Heart right ventricle (tissue), 16 donors: ENCODE measurements around the gene SRD5A1. TPM values are rescaled to one million over a fixed set of nuclear protein-coding genes. Genes with fewer than 3 reads are reported as not detected.

Experiments
- ATAC-seq, 8 donors: fragments of 200-7000 bp; cut with Tn5 transposase; one replicate each; pipeline ENCODE4 v1.9.1; 2020; ENCODE audit warnings: mild to moderate bottlenecking in 8 of 8, moderate library complexity in 8 of 8, moderate number of reproducible peaks in 1 of 8
- DNase-seq, 2 donors: peaks; one replicate each; pipeline ENCODE4 v3.0.0-alpha.2; 2020
- H3K27ac ChIP-seq, 10 donors: fragments of 200-600 bp; sonication (generic) in 2 of 10; one replicate each; pipeline versions ENCODE4 v1.5.0 to v1.8.0; 2020 to 2022; ENCODE audit warnings: mild to moderate bottlenecking in 3 of 10
- H3K27me3 ChIP-seq, 7 donors: fragments of 200-600 bp; one replicate each; pipeline ENCODE4 v1.8.0; 2021 to 2022; ENCODE audit warnings: mild to moderate bottlenecking in 2 of 7
- H3K36me3 ChIP-seq, 9 donors: fragments of 200-600 bp; sonication (generic) in 1 of 9; one replicate each; pipeline versions ENCODE4 v1.5.0 to v1.8.0; 2020 to 2022; ENCODE audit warnings: mild to moderate bottlenecking in 2 of 9
- H3K4me1 ChIP-seq, 9 donors: fragments of 200-600 bp; sonication (generic) in 1 of 9; one replicate each; pipeline versions ENCODE4 v1.5.0 to v1.8.0; 2020 to 2022; ENCODE audit warnings: mild to moderate bottlenecking in 4 of 9
- H3K4me3 ChIP-seq, 10 donors: fragments of 200-600 bp; sonication (generic) in 2 of 10; one replicate each; pipeline versions ENCODE4 v1.5.0 to v1.8.0; 2020 to 2022; ENCODE audit warnings: mild to moderate bottlenecking in 7 of 10, moderate library complexity in 2 of 10
- H3K9me3 ChIP-seq, 11 donors: fragments of 200-600 bp in 10 of 11; sonication (generic) in 2 of 11; one replicate each; pipeline versions ENCODE4 v1.5.0 to v1.8.0; 2013 to 2022; ENCODE audit warnings: mild to moderate bottlenecking in 2 of 11, control low read depth in 1 of 11, moderate library complexity in 1 of 11
- WGBS, 2 donors: extraction: QIAGEN DNeasy Blood & Tissue Kit; methylation state at CpG; one replicate each; pipeline ENCODE4 v1.1.7; 2013; ENCODE audit warnings: inconsistent platforms in 1 of 2; 5-methylcytosine and 5-hydroxymethylcytosine counted together
- intact Hi-C, 10 donors: fragments of 100-400 bp; cut with DNase I; formaldehyde crosslinking; loops; one replicate each; pipeline versions ENCODE4 v1.11.1 to v1.14.2; 2022
- polyA plus RNA-seq, 2 donors: library from polyadenylated mRNA; stranded (reverse); fragments of 200-250 nt; gene quantifications; one replicate each; pipeline ENCODE4 v1.2.3, GENCODE V29; 2013
- total RNA-seq, 10 donors: library from RNA; stranded (reverse); fragmentation: NEBNext Ultra II Directional in 3 of 10; extraction: Animal tissue kit (Norgen Biotek cat#: 25700) in 3 of 10; gene quantifications; one replicate each; pipeline versions ENCODE4 v1.2.1 to v1.2.4, GENCODE V29; 2021 to 2023
- TF ChIP-seq, protein P1 (sequence below), 9 donors: fragments of 200-600 bp; sonication (generic) in 2 of 9; IDR thresholded peaks; one replicate each; pipeline versions ENCODE4 v1.5.0 to v1.8.0; 2021 to 2022; ENCODE audit warnings: antibody characterized with exemption in 9 of 9, mild to moderate bottlenecking in 5 of 9, moderate library complexity in 1 of 9
- donor health status: Arrhythmogenic right ventricular cardiomyopathy.
- donor health status: ischemic (EF 13 %, LVEDD 7.1; RV severe dilation, severe dysfunction).
- donor health status: healthy with polysubstance abuse.
- donor health status: DM: no; HTN: yes; CAD: no.
- donor health status: DM: no; HTN: no; CAD: no.
- donor health status: ischemic (EF 25% LVEDD 6.9; RV normal size, moderate dysfunction).
- donor health status: ischemic (EF 25% LVEDD 5.7; RV mildly dilated, moderate dysfunction).
- donor health status: healthy.
- donor health status: DM: yes; HTN: yes; CAD: no.
- donor health status: Ischemic cardiomyopathy.
- donor health status: ischemic (EF 35%, LVEDD 5.7; RV mildly dilated, moderate dysfunction).
- donor health status: nonischemic (EF 11% LVEDD 7.7; RV severe dilation, severe dysfunction).
- donor health status: DM: yes; HTN: yes; CAD: no.
- donor health status: PGD.
- donor health status: ischemic (EF 29% LVEDD 5.4; RV normal size, mild dysfunction).
- donor health status: nonischemic (EF 23%, LVEDD 6.1; RV moderate dilation, normal function).

The SRD5A1 gene
- total and polyA plus RNA-seq, 12 donors = 1.0 to 5.5 (median 3.1) TPM

GRCh38 chr5:6686501-6686900, 53.3 kb downstream of the SRD5A1 start:
- Histone ChIP-seq H3K27me3 (peaks cover 0 to 37% (median 0%) of the 10 kb centered on the region in 7 donors), H3K4me3 (peak overlapping the region in 6 of 10 donors; percentile 11 to 53 (median 44)), H3K9me3 (no peaks in the 10 kb centered on the region), H3K36me3 (no peaks in the 10 kb centered on the region), H3K4me1 (peaks cover 0 to 9% (median 0%) of the 10 kb centered on the region in 9 donors), H3K27ac (no peak overlapping the region)
- WGBS, 2 donors = 47 to 53% methylated on average over 6 of the region's 6 CpGs
- DNase-seq (no peak), ATAC-seq (no peak)
- TF ChIP-seq, protein P1, sequence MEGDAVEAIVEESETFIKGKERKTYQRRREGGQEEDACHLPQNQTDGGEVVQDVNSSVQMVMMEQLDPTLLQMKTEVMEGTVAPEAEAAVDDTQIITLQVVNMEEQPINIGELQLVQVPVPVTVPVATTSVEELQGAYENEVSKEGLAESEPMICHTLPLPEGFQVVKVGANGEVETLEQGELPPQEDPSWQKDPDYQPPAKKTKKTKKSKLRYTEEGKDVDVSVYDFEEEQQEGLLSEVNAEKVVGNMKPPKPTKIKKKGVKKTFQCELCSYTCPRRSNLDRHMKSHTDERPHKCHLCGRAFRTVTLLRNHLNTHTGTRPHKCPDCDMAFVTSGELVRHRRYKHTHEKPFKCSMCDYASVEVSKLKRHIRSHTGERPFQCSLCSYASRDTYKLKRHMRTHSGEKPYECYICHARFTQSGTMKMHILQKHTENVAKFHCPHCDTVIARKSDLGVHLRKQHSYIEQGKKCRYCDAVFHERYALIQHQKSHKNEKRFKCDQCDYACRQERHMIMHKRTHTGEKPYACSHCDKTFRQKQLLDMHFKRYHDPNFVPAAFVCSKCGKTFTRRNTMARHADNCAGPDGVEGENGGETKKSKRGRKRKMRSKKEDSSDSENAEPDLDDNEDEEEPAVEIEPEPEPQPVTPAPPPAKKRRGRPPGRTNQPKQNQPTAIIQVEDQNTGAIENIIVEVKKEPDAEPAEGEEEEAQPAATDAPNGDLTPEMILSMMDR (IDR thresholded peaks at IDR 0.05) = no peak
- intact Hi-C loops = no loop called here

- H3K27me3 ChIP-seq = peaks cover 0 to 42% (median 0%) of the 10 kb centered on the region in 7 donors
- no peaks in the 10 kb centered on the region for H3K36me3 ChIP-seq
- H3K27ac ChIP-seq = no peak overlapping the region
- peaks cover 0 to 9% (median 0%) of the 10 kb centered on the region in 9 donors for H3K4me1 ChIP-seq
- DNase-seq = no peak
- ATAC-seq = peak in 6 of 8 donors; percentile 65 to 89 (median 80)
- peak overlapping the region in 9 of 10 donors; percentile 11 to 53 (median 41) for H3K4me3 ChIP-seq
- 0 to 1% methylated on average over 22 of the region's 22 CpGs for WGBS, 2 donors
- TF ChIP-seq, protein P1 (IDR thresholded peaks at IDR 0.05) = peak in 2 of 9 donors; percentile 5 to 16
- no peaks in the 10 kb centered on the region for H3K9me3 ChIP-seq
- intact Hi-C loops = no loop called here
Measured at GRCh38 chr5:6686915-6687409, 53.7 kb downstream of the SRD5A1 start.

DNA sequence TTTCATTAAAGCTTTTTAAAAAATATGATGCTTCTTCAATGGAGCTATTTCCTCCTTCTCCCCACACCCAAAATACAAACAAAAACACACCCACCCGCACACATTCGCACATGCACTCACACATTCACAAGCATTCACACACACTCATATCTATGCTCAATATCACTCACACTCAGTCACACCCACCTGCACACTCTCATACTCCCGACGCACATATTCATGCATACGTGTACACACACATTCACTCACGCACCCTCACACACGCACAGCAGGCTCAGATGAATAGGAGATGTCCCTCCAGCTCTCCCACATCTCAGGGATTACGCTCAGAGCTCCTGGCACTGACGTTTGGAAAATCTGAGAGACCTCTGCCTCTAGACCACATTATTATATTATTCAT, 54.3 kb downstream of the SRD5A1 start:
- WGBS, 2 donors = 76% methylated on average over 9 of the region's 9 CpGs
- peak overlapping the region in 4 of 10 donors; percentile 27 to 53 (median 42) for H3K4me3 ChIP-seq

DNA sequence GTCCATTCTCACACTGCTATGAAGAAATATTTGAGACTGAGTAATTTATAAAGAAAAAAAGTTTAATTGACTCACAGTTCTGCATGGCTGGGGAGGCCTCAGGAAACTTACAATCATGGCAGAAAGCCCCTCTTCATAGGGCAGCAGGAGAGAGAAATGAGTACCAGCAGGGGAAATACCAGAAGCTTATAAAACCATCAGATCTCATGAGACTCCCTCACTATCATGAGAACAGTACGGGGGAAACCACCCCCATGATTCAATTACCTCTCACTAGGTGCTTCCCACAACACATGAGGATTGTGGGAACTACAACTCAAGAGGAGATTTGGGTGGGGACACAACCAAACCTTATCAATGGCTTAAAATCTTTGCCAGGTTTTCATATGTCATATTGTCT, 59.7 kb downstream of the SRD5A1 start:
- H3K36me3 ChIP-seq = no peaks in the 10 kb centered on the region
- H3K9me3 ChIP-seq = no peaks in the 10 kb centered on the region
- no peak overlapping the region for H3K27ac ChIP-seq
- DNase-seq (no peak), ATAC-seq (no peak)
- H3K27me3 ChIP-seq = peaks cover 0 to 42% (median 0%) of the 10 kb centered on the region in 7 donors
- no peak overlapping the region for H3K4me3 ChIP-seq
- H3K4me1 ChIP-seq = no peaks in the 10 kb centered on the region
- TF ChIP-seq, protein P1 (IDR thresholded peaks at IDR 0.05) = no peak
- intact Hi-C loops = no loop called here
- WGBS, 2 donors = 55 to 61% methylated on average over 1 of the region's 1 CpG

More for the DNA sequence above, 54.3 kb downstream of the SRD5A1 start:
- ATAC-seq = no peak
- no peaks in the 10 kb centered on the region for H3K9me3 ChIP-seq
- intact Hi-C loops = no loop called here
- H3K36me3 ChIP-seq = no peaks in the 10 kb centered on the region
- H3K27me3 ChIP-seq = peaks cover 0 to 47% (median 0%) of the 10 kb centered on the region in 7 donors
- H3K27ac ChIP-seq = no peak overlapping the region
- no peak for DNase-seq
- TF ChIP-seq, protein P1 (IDR thresholded peaks at IDR 0.05) = no peak
- peaks cover 0 to 9% (median 0%) of the 10 kb centered on the region in 9 donors for H3K4me1 ChIP-seq
